IMR-90 (cell line): Measurements from ENCODE around the gene BNIP5. TPM values are rescaled to one million over a fixed set of nuclear protein-coding genes. Genes with fewer than 3 reads are reported as not detected.

ENCODE experiments used
- ATAC-seq: fragments of 200-7000 bp; cut with Tn5 transposase; 2 replicates; pipeline ENCODE4 v1.9.1; 2020; ENCODE audit warnings: low read depth, mild to moderate bottlenecking, moderate library complexity
- BruUV-seq: library from RNA; stranded (reverse); fragments of 400-500 nt; replicated peaks from 2 replicates; lab custom pipeline; 2021; lab: Mats Ljungman, UMichigan
- CTCF ChIA-PET: fragments of 300-600 bp; formaldehyde crosslinking; extraction: SDS; loops from one replicate; lab custom pipeline; 2021; ENCODE audit warnings: antibody characterized with exemption; lab: Yijun Ruan, JAX
- POLR2A ChIA-PET: fragments of 300-600 bp; sonication (Branson Sonifier 250); formaldehyde crosslinking; loops from one replicate; lab custom pipeline; 2022; ENCODE audit warnings: antibody characterized with exemption; ENCODE audit not compliant: unreplicated experiment; lab: Charles Lee
- DNase-seq: peaks from one replicate; pipeline ENCODE4 v3.0.0; 2013
- H2AFZ ChIP-seq: replicated peaks from 2 replicates; pipeline ENCODE3; 2013; ENCODE audit warnings: low read length, mild to moderate bottlenecking; ENCODE audit not compliant: poor library complexity
- H2AK5ac ChIP-seq: 2 replicates; pipeline ENCODE4 v1.6.1; 2013; ENCODE audit warnings: low read depth, low read length, inconsistent platforms
- H2AK9ac ChIP-seq: replicated peaks from 2 replicates; pipeline ENCODE3; 2013; ENCODE audit warnings: mild to moderate bottlenecking, low read depth, low read length, moderate library complexity; ENCODE audit not compliant: poor library complexity
- H2BK120ac ChIP-seq: 2 replicates; pipeline ENCODE4 v1.6.1; 2013; ENCODE audit warnings: low read depth, low read length, inconsistent platforms
- H2BK15ac ChIP-seq: 3 replicates; pipeline ENCODE4 v1.6.1; 2013; ENCODE audit warnings: low read depth, low read length, inconsistent platforms
- H2BK20ac ChIP-seq: 2 replicates; pipeline ENCODE4 v1.6.1; 2013; ENCODE audit warnings: low read depth, mild to moderate bottlenecking, inconsistent platforms, low read length, moderate library complexity
- H2BK5ac ChIP-seq: 2 replicates; pipeline ENCODE4 v1.6.1; 2013; ENCODE audit warnings: mild to moderate bottlenecking, low read depth, low read length, inconsistent platforms; ENCODE audit not compliant: poor library complexity, severe bottlenecking
- H3K14ac ChIP-seq: replicated peaks from 2 replicates; pipeline ENCODE4 v1.6.1; 2013; ENCODE audit warnings: low read depth, low read length, inconsistent platforms
- H3K18ac ChIP-seq: 2 replicates; pipeline ENCODE4 v1.6.1; 2013; ENCODE audit warnings: low read depth, low read length, control low read depth
- H3K23ac ChIP-seq: 2 replicates; pipeline ENCODE4 v1.6.1; 2013; ENCODE audit warnings: low read depth, low read length, inconsistent platforms
- H3K27ac ChIP-seq: 2 replicates; pipeline ENCODE4 v1.5.1; 2013; ENCODE audit warnings: mild to moderate bottlenecking, control low read depth, low read length; ENCODE audit not compliant: insufficient read depth
- H3K27me3 ChIP-seq: 2 replicates; pipeline ENCODE4 v1.6.1; 2013; ENCODE audit warnings: low read length; ENCODE audit not compliant: control insufficient read depth, insufficient read depth
- H3K36me3 ChIP-seq: 2 replicates; pipeline ENCODE4 v1.6.1; 2013; ENCODE audit warnings: low read length, mixed read lengths; ENCODE audit not compliant: control insufficient read depth, insufficient read depth
- H3K4ac ChIP-seq: 2 replicates; pipeline ENCODE4 v1.6.1; 2013; ENCODE audit warnings: low read depth, low read length, inconsistent platforms
- H3K4me1 ChIP-seq: 2 replicates; pipeline ENCODE4 v1.6.1; 2013; ENCODE audit warnings: low read length, mixed read lengths; ENCODE audit not compliant: control insufficient read depth, insufficient read depth
- H3K4me2 ChIP-seq: 2 replicates; pipeline ENCODE4 v1.6.1; 2013; ENCODE audit warnings: low read depth, mild to moderate bottlenecking, control low read depth, low read length, moderate library complexity
- H3K4me3 ChIP-seq: 2 replicates; pipeline ENCODE4 v1.5.1; 2013; ENCODE audit warnings: low read depth, mild to moderate bottlenecking, control low read depth, low read length, moderate library complexity; ENCODE audit not compliant: insufficient read depth
- H3K56ac ChIP-seq: 2 replicates; pipeline ENCODE4 v1.6.1; 2013; ENCODE audit warnings: low read length, inconsistent platforms; ENCODE audit not compliant: insufficient read depth; ENCODE audit errors: extremely low read depth
- H3K79me1 ChIP-seq, 2 experiments: 2 replicates each; pipeline ENCODE4 v1.6.1; 2013; ENCODE audit warnings: low read length in 2 of 2, inconsistent platforms in 1 of 2, low read depth in 1 of 2
- H3K9ac ChIP-seq: 2 replicates; pipeline ENCODE4 v1.6.1; 2013; ENCODE audit warnings: low read depth, low read length, control low read depth
- H3K9me1 ChIP-seq: 2 replicates; pipeline ENCODE4 v1.6.1; 2013; ENCODE audit warnings: low read length, inconsistent platforms; ENCODE audit not compliant: insufficient read depth
- H3K9me3 ChIP-seq: 2 replicates; pipeline ENCODE4 v1.6.1; 2013; ENCODE audit warnings: low read length; ENCODE audit not compliant: control insufficient read depth, insufficient read depth
- H4K20me1 ChIP-seq: 2 replicates; pipeline ENCODE4 v1.6.1; 2013; ENCODE audit warnings: low read length, inconsistent platforms; ENCODE audit not compliant: insufficient read depth
- H4K5ac ChIP-seq: 2 replicates; pipeline ENCODE4 v1.6.1; 2013; ENCODE audit warnings: mild to moderate bottlenecking, low read depth, low read length, control low read depth
- H4K8ac ChIP-seq, 2 experiments: 2 replicates each; pipeline ENCODE4 v1.6.1; 2013; ENCODE audit warnings: low read depth in 2 of 2, low read length in 2 of 2, control low read depth in 1 of 2, inconsistent platforms in 1 of 2
- H4K91ac ChIP-seq: 2 replicates; pipeline ENCODE4 v1.6.1; 2013; ENCODE audit warnings: low read depth, low read length, inconsistent platforms; ENCODE audit not compliant: insufficient read depth
- CEBPB ChIP-seq: IDR thresholded peaks from 2 replicates; pipeline ENCODE4 v1.6.1; 2012; ENCODE audit warnings: low read depth, low read length, improper control_type of control experiment
- CHD1 ChIP-seq: IDR thresholded peaks from 2 replicates; pipeline ENCODE4 v1.6.1; 2012; ENCODE audit warnings: low read depth, low read length, improper control_type of control experiment
- CTCF ChIP-seq: conservative IDR thresholded peaks from 2 replicates; pipeline ENCODE4 v1.5.1; 2012; ENCODE audit warnings: mild to moderate bottlenecking, low read depth, low read length, improper control_type of control experiment
- ELK1 ChIP-seq: fragments of 150-350 bp; IDR thresholded peaks from 2 replicates; pipeline ENCODE4 v1.6.1; 2016; ENCODE audit warnings: low read depth, mild to moderate bottlenecking, low read length, moderate library complexity, borderline replicate concordance
- FOS ChIP-seq: fragments of 150-350 bp; IDR thresholded peaks from 2 replicates; pipeline ENCODE4 v1.6.1; 2016; ENCODE audit warnings: low read depth, low read length
- MAZ ChIP-seq: IDR thresholded peaks from 2 replicates; pipeline ENCODE4 v1.6.1; 2012; ENCODE audit warnings: low read depth, mild to moderate bottlenecking, low read length, improper control_type of control experiment, moderate library complexity, borderline replicate concordance
- MXI1 ChIP-seq: IDR thresholded peaks from 2 replicates; pipeline ENCODE4 v1.6.1; 2012; ENCODE audit warnings: low read depth, mild to moderate bottlenecking, low read length, moderate library complexity, borderline replicate concordance
- NFE2L2 ChIP-seq: fragments of 150-350 bp; IDR thresholded peaks from 2 replicates; pipeline ENCODE4 v1.6.1; 2016; ENCODE audit warnings: low read depth, mild to moderate bottlenecking, low read length
- SMC3 ChIP-seq: fragments of 150-350 bp; IDR thresholded peaks from 2 replicates; pipeline ENCODE4 v1.6.1; 2016; ENCODE audit warnings: low read depth, mild to moderate bottlenecking, antibody characterized with exemption, low read length, moderate library complexity
- WGBS, 2 experiments: methylation state at CpG; one replicate each; pipeline versions ENCODE4 v1.1.5 to v1.1.7; 2013; ENCODE audit warnings: missing lambda C conversion rate in 2 of 2; ENCODE audit not compliant: insufficient read length in 1 of 2; ENCODE audit errors: extremely low coverage in 2 of 2; 5-methylcytosine and 5-hydroxymethylcytosine counted together
- dilution Hi-C: fragments of 300-500 bp; cut with HindIII; formaldehyde crosslinking; loops from one replicate; pipeline ENCODE4 v1.14.3; 2018; ENCODE audit warnings: low sequenced_read_pairs; ENCODE audit not compliant: unreplicated experiment
- in situ Hi-C: fragments of 300-500 bp; cut with MboI; formaldehyde crosslinking; loops from 3 replicates; pipeline ENCODE4 v1.14.3; 2019; ENCODE audit warnings: low sequenced_read_pairs, inconsistent platforms, mixed read lengths
- intact Hi-C: fragments of 100-400 bp; cut with micrococcal nuclease; formaldehyde crosslinking; loops from 2 replicates; pipeline ENCODE4 v1.10.0; 2022
- polyA plus RNA-seq, 3 experiments: library from polyadenylated mRNA; depleted of rRNA; stranded (reverse); fragments of >200 nt; gene quantifications; 2 replicates each; pipeline ENCODE4 v1.2.3, GENCODE V29; 2012; ENCODE audit warnings: low replicate concordance in 1 of 3
- total RNA-seq: library from RNA; depleted of rRNA; stranded (reverse); fragments of >200 nt; gene quantifications from 2 replicates; pipeline ENCODE4 v1.2.3, GENCODE V29; 2012

Gene BNIP5
- total and polyA plus RNA-seq, 2 of the 4 experiments (the other 2 are of a cell fraction), result not detected

GRCh38 chr6:36374972-36375371 is 38.3 kb upstream of the BNIP5 start:
- no peak overlapping the region for H3K56ac ChIP-seq
- no peak overlapping the region for H3K4me3 ChIP-seq
- no peak overlapping the region for H2AFZ ChIP-seq
- DNase-seq (no peak), ATAC-seq (no peak)
- no peak overlapping the region for H2BK120ac ChIP-seq
- POLR2A ChIA-PET, result no interaction called here
- no peak overlapping the region for H3K4ac ChIP-seq
- H3K4me1 ChIP-seq, result no peaks in the 10 kb centered on the region
- intact Hi-C loops, result no loop called here
- H2AK9ac ChIP-seq, result no peak overlapping the region
- no peaks in the 10 kb centered on the region for H3K9me3 ChIP-seq
- no peak overlapping the region for H3K9ac ChIP-seq
- TF ChIP-seq SMC3 (no peak), CTCF (no peak), MAZ (no peak), NFE2L2 (no peak), ELK1 (no peak), CHD1 (no peak), FOS (no peak), CEBPB (no peak), MXI1 (no peak)
- in situ Hi-C loops, result no loop called here
- no TSS peak for BruUV-seq
- H3K27ac ChIP-seq, result no peak overlapping the region
- dilution Hi-C loops, result no loop called here
- no peak overlapping the region for H3K23ac ChIP-seq
- no peak overlapping the region for H2BK15ac ChIP-seq
- WGBS, 2 experiments, result 80% methylated on average over 1 of the region's 8 CpGs; no CpG with 5 or more reads in 1 of the 2 experiments
- peaks cover 35% of the 10 kb centered on the region for H3K27me3 ChIP-seq
- H4K5ac ChIP-seq, result no peak overlapping the region
- CTCF ChIA-PET, result interaction anchor here (1.2 kb wide), 1 partner anchor 12 kb away, joined by 3 read pairs; no protein-coding TSS in a partner anchor
- no peaks in the 10 kb centered on the region for H3K79me1 ChIP-seq
- no peaks in the 10 kb centered on the region for H3K36me3 ChIP-seq
- no peak overlapping the region for H2BK20ac ChIP-seq
- H4K8ac ChIP-seq, result no peak overlapping the region
- H2AK5ac ChIP-seq, result no peak overlapping the region
- H4K20me1 ChIP-seq, result no peaks in the 10 kb centered on the region
- H3K14ac ChIP-seq, result no peak overlapping the region
- H4K91ac ChIP-seq, result no peak overlapping the region
- no peak overlapping the region for H3K4me2 ChIP-seq
- no peak overlapping the region for H3K18ac ChIP-seq
- H2BK5ac ChIP-seq, result no peak overlapping the region
- 0 out of 2 replicates have a peak, but pooled peaks cover 2% of the 10 kb centered on the region for H3K9me1 ChIP-seq
